Stomach (tissue), 9 donors: ENCODE measurements around the gene RNU6-9. TPM values are rescaled to one million over a fixed set of nuclear protein-coding genes. Genes with fewer than 3 reads are reported as not detected.

Experiments used
- DNase-seq, 2 donors: peaks; one replicate each; pipeline versions ENCODE4 v3.0.0 to v3.0.0-alpha.2; 2013 to 2019
- H3K27ac ChIP-seq, 5 donors: fragments of 200-600 bp in 4 of 5; sonication (generic) in 4 of 5; one replicate each; pipeline ENCODE4 v1.5.1; 2013 to 2019; ENCODE audit warnings: mild to moderate bottlenecking in 1 of 5, moderate library complexity in 1 of 5
- H3K27me3 ChIP-seq, 3 donors: fragments of 200-600 bp; sonication (generic); one replicate each; pipeline ENCODE4 v1.5.1; 2017 to 2019; ENCODE audit warnings: mixed run types in 1 of 3
- H3K36me3 ChIP-seq, 4 donors: fragments of 200-600 bp; sonication (generic); 1 replicate in 3 of 4; 2 replicates in 1 of 4; pipeline ENCODE4 v1.5.1; 2016 to 2019
- H3K4me1 ChIP-seq, 4 donors: fragments of 200-600 bp; sonication (generic); one replicate each; pipeline ENCODE4 v1.5.1; 2016 to 2019
- H3K4me3 ChIP-seq, 4 donors: fragments of 200-600 bp; sonication (generic) in 3 of 4; one replicate each; pipeline ENCODE4 v1.5.1; 2016 to 2019; ENCODE audit warnings: mild to moderate bottlenecking in 1 of 4
- H3K9me3 ChIP-seq, 4 donors: fragments of 200-600 bp; sonication (generic); one replicate each; pipeline ENCODE4 v1.5.1; 2016 to 2019
- EP300 ChIP-seq: sonication (generic); formaldehyde crosslinking; IDR thresholded peaks from one replicate; pipeline ENCODE4 v1.6.1; 2017; ENCODE audit warnings: antibody characterized with exemption
- POLR2A ChIP-seq, 4 donors: fragments of 450-650 bp; IDR thresholded peaks; one replicate each; pipeline ENCODE4 v1.6.1; 2016; ENCODE audit warnings: antibody characterized with exemption in 4 of 4, control low read depth in 2 of 4, mild to moderate bottlenecking in 1 of 4, moderate library complexity in 1 of 4
- POLR2AphosphoS5 ChIP-seq, 3 donors: sonication (generic); formaldehyde crosslinking; IDR thresholded peaks; one replicate each; pipeline ENCODE4 v1.6.1; 2016; ENCODE audit warnings: antibody characterized with exemption in 3 of 3
- WGBS, 5 donors: extraction: QIAGEN DNeasy Blood & Tissue Kit in 3 of 5; methylation state at CpG; one replicate each; pipeline versions ENCODE4 v1.1.5 to v1.1.7; 2013 to 2018; 5-methylcytosine and 5-hydroxymethylcytosine counted together
- intact Hi-C: fragments of 100-400 bp; cut with DNase I; formaldehyde crosslinking; loops from one replicate; pipeline ENCODE4 v1.15.1; 2023; ENCODE audit warnings: low total_unique reads
- polyA plus RNA-seq, 3 donors: library from polyadenylated mRNA; stranded (reverse); fragments of 200-250 nt; gene quantifications; one replicate each; pipeline ENCODE4 v1.2.3, GENCODE V29; 2013
- total RNA-seq, 5 donors: library from RNA; depleted of rRNA; stranded (reverse); fragments of >200 nt; gene quantifications; one replicate each; pipeline versions ENCODE4 v1.1.0 to v1.2.3, GENCODE V29; 2014 to 2016
- TF ChIP-seq, protein P1 (sequence below), 7 experiments: fragments of 450-650 bp in 4 of 7; fragments of 200-600 bp in 3 of 7; sonication (generic) in 3 of 7; IDR thresholded peaks; one replicate each; pipeline ENCODE4 v1.5.1; 2016 to 2019; ENCODE audit warnings: antibody characterized with exemption in 7 of 7, control low read depth in 2 of 7, mild to moderate bottlenecking in 1 of 7
- donor health status: healthy with polysubstance abuse.
- donor health status: Bipolar disorder and iron deficiency.
- donor health status: healthy.

Gene RNU6-9
- total and polyA plus RNA-seq, 8 donors, result not detected

DNA sequence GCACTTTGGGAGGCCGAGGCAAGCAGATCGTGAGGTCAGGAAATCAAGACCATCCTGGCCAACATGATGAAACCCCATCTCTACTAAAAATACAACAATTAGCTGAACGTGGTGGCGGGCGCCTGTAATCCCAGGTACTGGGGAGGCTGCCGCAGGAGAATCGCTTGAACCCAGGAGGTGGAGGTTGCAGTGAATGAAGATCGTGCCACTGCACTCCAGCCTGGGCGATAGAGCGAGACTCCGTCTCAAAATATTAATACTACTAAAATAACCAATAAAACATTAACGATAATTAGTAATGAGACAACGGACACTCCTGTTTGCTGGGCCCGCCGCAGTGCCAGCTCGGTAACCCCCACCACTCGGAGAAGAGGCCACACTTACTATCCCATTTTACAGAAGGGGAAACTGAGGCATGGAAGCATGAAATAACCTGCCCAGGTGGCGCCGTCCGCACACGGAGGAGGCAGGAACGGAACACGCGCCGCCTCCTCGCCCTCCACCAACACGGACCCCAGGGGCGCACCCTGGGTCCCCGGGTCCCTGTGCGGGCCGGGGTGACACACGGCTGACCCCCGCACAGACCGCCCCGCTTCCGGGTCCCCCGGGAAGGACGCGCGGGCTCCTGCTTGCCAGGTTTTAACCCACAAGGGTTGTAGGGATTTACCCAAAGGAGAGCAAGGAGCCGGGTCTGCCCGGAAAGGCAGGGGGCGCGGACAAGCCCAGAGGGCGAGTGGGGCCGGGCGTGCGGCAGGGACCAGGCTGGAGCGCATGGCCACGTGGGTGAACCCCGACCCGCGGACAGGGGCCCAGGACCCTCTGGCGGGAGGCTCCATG lies 18.1 kb downstream of the RNU6-9 start:
- no peak for DNase-seq
- Histone ChIP-seq H3K36me3 (no peaks in the 10 kb centered on the region), H3K27ac (peak overlapping the region in 4 of 5 donors; percentile 82 to 99 (median 94)), H3K4me1 (peaks cover 21 to 58% (median 35%) of the 10 kb centered on the region in 4 donors), H3K9me3 (no peaks in the 10 kb centered on the region), H3K27me3 (peaks cover 0 to 6% (median 2%) of the 10 kb centered on the region in 3 donors), H3K4me3 (peak overlapping the region in 3 of 4 donors; percentile 69 to 89 (median 75))
- TF ChIP-seq POLR2AphosphoS5 (IDR thresholded peaks at IDR 0.05) (no peak), POLR2A (IDR thresholded peaks at IDR 0.05) (no peak), EP300 (no peak)
- TF ChIP-seq, protein P1, sequence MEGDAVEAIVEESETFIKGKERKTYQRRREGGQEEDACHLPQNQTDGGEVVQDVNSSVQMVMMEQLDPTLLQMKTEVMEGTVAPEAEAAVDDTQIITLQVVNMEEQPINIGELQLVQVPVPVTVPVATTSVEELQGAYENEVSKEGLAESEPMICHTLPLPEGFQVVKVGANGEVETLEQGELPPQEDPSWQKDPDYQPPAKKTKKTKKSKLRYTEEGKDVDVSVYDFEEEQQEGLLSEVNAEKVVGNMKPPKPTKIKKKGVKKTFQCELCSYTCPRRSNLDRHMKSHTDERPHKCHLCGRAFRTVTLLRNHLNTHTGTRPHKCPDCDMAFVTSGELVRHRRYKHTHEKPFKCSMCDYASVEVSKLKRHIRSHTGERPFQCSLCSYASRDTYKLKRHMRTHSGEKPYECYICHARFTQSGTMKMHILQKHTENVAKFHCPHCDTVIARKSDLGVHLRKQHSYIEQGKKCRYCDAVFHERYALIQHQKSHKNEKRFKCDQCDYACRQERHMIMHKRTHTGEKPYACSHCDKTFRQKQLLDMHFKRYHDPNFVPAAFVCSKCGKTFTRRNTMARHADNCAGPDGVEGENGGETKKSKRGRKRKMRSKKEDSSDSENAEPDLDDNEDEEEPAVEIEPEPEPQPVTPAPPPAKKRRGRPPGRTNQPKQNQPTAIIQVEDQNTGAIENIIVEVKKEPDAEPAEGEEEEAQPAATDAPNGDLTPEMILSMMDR (IDR thresholded peaks at IDR 0.05), result no peak
- WGBS, 5 donors, result 76 to 83% (median 77%) methylated on average over 48 to 54 of the region's 54 CpGs
- intact Hi-C loops, result no loop called here

GRCh38 chr19:912181-913079 lies 19.1 kb downstream of the RNU6-9 start:
- Histone ChIP-seq H3K4me3 (peak overlapping the region; percentile 69 to 90 (median 82)), H3K36me3 (no peaks in the 10 kb centered on the region), H3K4me1 (peaks cover 27 to 62% (median 43%) of the 10 kb centered on the region in 4 donors), H3K27me3 (peaks cover 0 to 16% (median 13%) of the 10 kb centered on the region in 3 donors), H3K27ac (peak overlapping the region; percentile 82 to 99 (median 96)), H3K9me3 (no peaks in the 10 kb centered on the region)
- TF ChIP-seq, protein P1 (IDR thresholded peaks at IDR 0.05), result no peak
- TF ChIP-seq POLR2A (IDR thresholded peaks at IDR 0.05), result no peak
- no peak for TF ChIP-seq EP300
- no peak for TF ChIP-seq POLR2AphosphoS5 (IDR thresholded peaks at IDR 0.05)
- 1 to 7% (median 3%) methylated on average over 13 to 68 of the region's 69 CpGs for WGBS, 5 donors
- DNase-seq, result peak in 1 of 2 donors; percentile 76
- intact Hi-C loops, result no loop called here

- Histone ChIP-seq H3K27ac (peak within 1 kb of the TSS; percentile 92 to 99 (median 98)), H3K27me3 (peaks cover 3 to 24% (median 20%) of the 10 kb centered on the region in 3 donors), H3K4me3 (peak within 1 kb of the TSS; percentile 69 to 90 (median 82)), H3K36me3 (no peaks in the 10 kb centered on the region), H3K4me1 (peaks cover 35 to 66% (median 51%) of the 10 kb centered on the region in 4 donors), H3K9me3 (no peaks in the 10 kb centered on the region)
- intact Hi-C loops, result no loop called here
- peak; percentile 86 to 93 for DNase-seq
- peak; percentile 34 to 92 (median 87) for TF ChIP-seq POLR2AphosphoS5 (IDR thresholded peaks at IDR 0.05)
- no peak for TF ChIP-seq POLR2A (IDR thresholded peaks at IDR 0.05)
- 0 to 1% (median 1%) methylated on average over 25 to 76 of the region's 76 CpGs for WGBS, 5 donors
Observed at GRCh38 chr19:913080-913748, 19.9 kb downstream of the RNU6-9 start, which contains the start of gene R3HDM4. R3HDM4 (minus strand) TSS chr19:913219; CDS start chr19:913157, 62 bp downstream.

GRCh38 chr19:916645-917322 lies 23.5 kb downstream of the RNU6-9 start:
- Histone ChIP-seq H3K36me3 (no peaks in the 10 kb centered on the region), H3K4me3 (peak overlapping the region; percentile 17 to 50 (median 33)), H3K4me1 (peaks cover 36 to 70% (median 62%) of the 10 kb centered on the region in 4 donors), H3K9me3 (no peaks in the 10 kb centered on the region), H3K27me3 (peaks cover 26 to 57% (median 53%) of the 10 kb centered on the region in 3 donors), H3K27ac (no peak overlapping the region)
- peak in 1 of 2 donors; percentile 81 for DNase-seq
- intact Hi-C loops, result loop anchor here (5.0 kb wide), 2 partner anchors 49 to 149 kb away; no protein-coding TSS in a partner anchor
- TF ChIP-seq, protein P1 (IDR thresholded peaks at IDR 0.05), result no peak
- 14 to 22% (median 17%) methylated on average over 28 to 35 of the region's 35 CpGs for WGBS, 5 donors
